IMR-90 (cell line): Measurements from ENCODE around the gene CD24. TPM values are rescaled to one million over a fixed set of nuclear protein-coding genes. Genes with fewer than 3 reads are reported as not detected.

Experiments used
- ATAC-seq: fragments of 200-7000 bp; cut with Tn5 transposase; 2 replicates; pipeline ENCODE4 v1.9.1; 2020; ENCODE audit warnings: low read depth, mild to moderate bottlenecking, moderate library complexity
- BruUV-seq: library from RNA; stranded (reverse); fragments of 400-500 nt; replicated peaks from 2 replicates; lab custom pipeline; 2021; lab: Mats Ljungman, UMichigan
- CTCF ChIA-PET: fragments of 300-600 bp; formaldehyde crosslinking; extraction: SDS; loops from one replicate; lab custom pipeline; 2021; ENCODE audit warnings: antibody characterized with exemption; lab: Yijun Ruan, JAX
- POLR2A ChIA-PET: fragments of 300-600 bp; sonication (Branson Sonifier 250); formaldehyde crosslinking; loops from one replicate; lab custom pipeline; 2022; ENCODE audit warnings: antibody characterized with exemption; ENCODE audit not compliant: unreplicated experiment; lab: Charles Lee
- DNase-seq: peaks from one replicate; pipeline ENCODE4 v3.0.0; 2013
- H2AFZ ChIP-seq: replicated peaks from 2 replicates; pipeline ENCODE3; 2013; ENCODE audit warnings: low read length, mild to moderate bottlenecking; ENCODE audit not compliant: poor library complexity
- H2AK5ac ChIP-seq: 2 replicates; pipeline ENCODE4 v1.6.1; 2013; ENCODE audit warnings: low read depth, low read length, inconsistent platforms
- H2AK9ac ChIP-seq: replicated peaks from 2 replicates; pipeline ENCODE3; 2013; ENCODE audit warnings: mild to moderate bottlenecking, low read depth, low read length, moderate library complexity; ENCODE audit not compliant: poor library complexity
- H2BK120ac ChIP-seq: 2 replicates; pipeline ENCODE4 v1.6.1; 2013; ENCODE audit warnings: low read depth, low read length, inconsistent platforms
- H2BK15ac ChIP-seq: 3 replicates; pipeline ENCODE4 v1.6.1; 2013; ENCODE audit warnings: low read depth, low read length, inconsistent platforms
- H2BK20ac ChIP-seq: 2 replicates; pipeline ENCODE4 v1.6.1; 2013; ENCODE audit warnings: low read depth, mild to moderate bottlenecking, inconsistent platforms, low read length, moderate library complexity
- H2BK5ac ChIP-seq: 2 replicates; pipeline ENCODE4 v1.6.1; 2013; ENCODE audit warnings: mild to moderate bottlenecking, low read depth, low read length, inconsistent platforms; ENCODE audit not compliant: poor library complexity, severe bottlenecking
- H3K14ac ChIP-seq: replicated peaks from 2 replicates; pipeline ENCODE4 v1.6.1; 2013; ENCODE audit warnings: low read depth, low read length, inconsistent platforms
- H3K18ac ChIP-seq: 2 replicates; pipeline ENCODE4 v1.6.1; 2013; ENCODE audit warnings: low read depth, low read length, control low read depth
- H3K23ac ChIP-seq: 2 replicates; pipeline ENCODE4 v1.6.1; 2013; ENCODE audit warnings: low read depth, low read length, inconsistent platforms
- H3K27ac ChIP-seq: 2 replicates; pipeline ENCODE4 v1.5.1; 2013; ENCODE audit warnings: mild to moderate bottlenecking, control low read depth, low read length; ENCODE audit not compliant: insufficient read depth
- H3K27me3 ChIP-seq: 2 replicates; pipeline ENCODE4 v1.6.1; 2013; ENCODE audit warnings: low read length; ENCODE audit not compliant: control insufficient read depth, insufficient read depth
- H3K36me3 ChIP-seq: 2 replicates; pipeline ENCODE4 v1.6.1; 2013; ENCODE audit warnings: low read length, mixed read lengths; ENCODE audit not compliant: control insufficient read depth, insufficient read depth
- H3K4ac ChIP-seq: 2 replicates; pipeline ENCODE4 v1.6.1; 2013; ENCODE audit warnings: low read depth, low read length, inconsistent platforms
- H3K4me1 ChIP-seq: 2 replicates; pipeline ENCODE4 v1.6.1; 2013; ENCODE audit warnings: low read length, mixed read lengths; ENCODE audit not compliant: control insufficient read depth, insufficient read depth
- H3K4me2 ChIP-seq: 2 replicates; pipeline ENCODE4 v1.6.1; 2013; ENCODE audit warnings: low read depth, mild to moderate bottlenecking, control low read depth, low read length, moderate library complexity
- H3K4me3 ChIP-seq: 2 replicates; pipeline ENCODE4 v1.5.1; 2013; ENCODE audit warnings: low read depth, mild to moderate bottlenecking, control low read depth, low read length, moderate library complexity; ENCODE audit not compliant: insufficient read depth
- H3K56ac ChIP-seq: 2 replicates; pipeline ENCODE4 v1.6.1; 2013; ENCODE audit warnings: low read length, inconsistent platforms; ENCODE audit not compliant: insufficient read depth; ENCODE audit errors: extremely low read depth
- H3K79me1 ChIP-seq, 2 experiments: 2 replicates each; pipeline ENCODE4 v1.6.1; 2013; ENCODE audit warnings: low read length in 2 of 2, inconsistent platforms in 1 of 2, low read depth in 1 of 2
- H3K9ac ChIP-seq: 2 replicates; pipeline ENCODE4 v1.6.1; 2013; ENCODE audit warnings: low read depth, low read length, control low read depth
- H3K9me1 ChIP-seq: 2 replicates; pipeline ENCODE4 v1.6.1; 2013; ENCODE audit warnings: low read length, inconsistent platforms; ENCODE audit not compliant: insufficient read depth
- H3K9me3 ChIP-seq: 2 replicates; pipeline ENCODE4 v1.6.1; 2013; ENCODE audit warnings: low read length; ENCODE audit not compliant: control insufficient read depth, insufficient read depth
- H4K20me1 ChIP-seq: 2 replicates; pipeline ENCODE4 v1.6.1; 2013; ENCODE audit warnings: low read length, inconsistent platforms; ENCODE audit not compliant: insufficient read depth
- H4K5ac ChIP-seq: 2 replicates; pipeline ENCODE4 v1.6.1; 2013; ENCODE audit warnings: mild to moderate bottlenecking, low read depth, low read length, control low read depth
- H4K8ac ChIP-seq, 2 experiments: 2 replicates each; pipeline ENCODE4 v1.6.1; 2013; ENCODE audit warnings: low read depth in 2 of 2, low read length in 2 of 2, control low read depth in 1 of 2, inconsistent platforms in 1 of 2
- H4K91ac ChIP-seq: 2 replicates; pipeline ENCODE4 v1.6.1; 2013; ENCODE audit warnings: low read depth, low read length, inconsistent platforms; ENCODE audit not compliant: insufficient read depth
- BHLHE40 ChIP-seq: fragments of 150-350 bp; IDR thresholded peaks from 2 replicates; pipeline ENCODE4 v1.6.1; 2016; ENCODE audit warnings: mild to moderate bottlenecking, low read depth, low read length
- CEBPB ChIP-seq: IDR thresholded peaks from 2 replicates; pipeline ENCODE4 v1.6.1; 2012; ENCODE audit warnings: low read depth, low read length, improper control_type of control experiment
- CHD1 ChIP-seq: IDR thresholded peaks from 2 replicates; pipeline ENCODE4 v1.6.1; 2012; ENCODE audit warnings: low read depth, low read length, improper control_type of control experiment
- CTCF ChIP-seq: conservative IDR thresholded peaks from 2 replicates; pipeline ENCODE4 v1.5.1; 2012; ENCODE audit warnings: mild to moderate bottlenecking, low read depth, low read length, improper control_type of control experiment
- ELK1 ChIP-seq: fragments of 150-350 bp; IDR thresholded peaks from 2 replicates; pipeline ENCODE4 v1.6.1; 2016; ENCODE audit warnings: low read depth, mild to moderate bottlenecking, low read length, moderate library complexity, borderline replicate concordance
- FOS ChIP-seq: fragments of 150-350 bp; IDR thresholded peaks from 2 replicates; pipeline ENCODE4 v1.6.1; 2016; ENCODE audit warnings: low read depth, low read length
- MAFK ChIP-seq: IDR thresholded peaks from 2 replicates; pipeline ENCODE4 v1.6.1; 2012; ENCODE audit warnings: low read depth, low read length, improper control_type of control experiment
- MAZ ChIP-seq: IDR thresholded peaks from 2 replicates; pipeline ENCODE4 v1.6.1; 2012; ENCODE audit warnings: low read depth, mild to moderate bottlenecking, low read length, improper control_type of control experiment, moderate library complexity, borderline replicate concordance
- MXI1 ChIP-seq: IDR thresholded peaks from 2 replicates; pipeline ENCODE4 v1.6.1; 2012; ENCODE audit warnings: low read depth, mild to moderate bottlenecking, low read length, moderate library complexity, borderline replicate concordance
- NFE2L2 ChIP-seq: fragments of 150-350 bp; IDR thresholded peaks from 2 replicates; pipeline ENCODE4 v1.6.1; 2016; ENCODE audit warnings: low read depth, mild to moderate bottlenecking, low read length
- POLR2A ChIP-seq: IDR thresholded peaks from 2 replicates; pipeline ENCODE4 v1.6.1; 2012; ENCODE audit warnings: mild to moderate bottlenecking, low read depth, low read length
- RAD21 ChIP-seq: IDR thresholded peaks from 2 replicates; pipeline ENCODE4 v1.6.1; 2012; ENCODE audit warnings: low read length, improper control_type of control experiment
- RCOR1 ChIP-seq: IDR thresholded peaks from 2 replicates; pipeline ENCODE4 v1.6.1; 2012; ENCODE audit warnings: mild to moderate bottlenecking, low read length, improper control_type of control experiment; ENCODE audit not compliant: insufficient replicate concordance
- RFX5 ChIP-seq: IDR thresholded peaks from 2 replicates; pipeline ENCODE4 v1.8.0; 2012; ENCODE audit warnings: low read depth, mild to moderate bottlenecking, low read length, moderate library complexity
- SMC3 ChIP-seq: fragments of 150-350 bp; IDR thresholded peaks from 2 replicates; pipeline ENCODE4 v1.6.1; 2016; ENCODE audit warnings: low read depth, mild to moderate bottlenecking, antibody characterized with exemption, low read length, moderate library complexity
- USF2 ChIP-seq: fragments of 150-350 bp; IDR thresholded peaks from 2 replicates; pipeline ENCODE4 v1.6.1; 2017; ENCODE audit warnings: mild to moderate bottlenecking, antibody characterized with exemption, low read length, low read depth
- WGBS, 2 experiments: methylation state at CpG; one replicate each; pipeline versions ENCODE4 v1.1.5 to v1.1.7; 2013; ENCODE audit warnings: missing lambda C conversion rate in 2 of 2; ENCODE audit not compliant: insufficient read length in 1 of 2; ENCODE audit errors: extremely low coverage in 2 of 2; 5-methylcytosine and 5-hydroxymethylcytosine counted together
- dilution Hi-C: fragments of 300-500 bp; cut with HindIII; formaldehyde crosslinking; loops from one replicate; pipeline ENCODE4 v1.14.3; 2018; ENCODE audit warnings: low sequenced_read_pairs; ENCODE audit not compliant: unreplicated experiment
- in situ Hi-C: fragments of 300-500 bp; cut with MboI; formaldehyde crosslinking; loops from 3 replicates; pipeline ENCODE4 v1.14.3; 2019; ENCODE audit warnings: low sequenced_read_pairs, inconsistent platforms, mixed read lengths
- intact Hi-C: fragments of 100-400 bp; cut with micrococcal nuclease; formaldehyde crosslinking; loops from 2 replicates; pipeline ENCODE4 v1.10.0; 2022
- polyA plus RNA-seq, 3 experiments: library from polyadenylated mRNA; depleted of rRNA; stranded (reverse); fragments of >200 nt; gene quantifications; 2 replicates each; pipeline ENCODE4 v1.2.3, GENCODE V29; 2012; ENCODE audit warnings: low replicate concordance in 1 of 3
- total RNA-seq: library from RNA; depleted of rRNA; stranded (reverse); fragments of >200 nt; gene quantifications from 2 replicates; pipeline ENCODE4 v1.2.3, GENCODE V29; 2012

CD24 gene
- total and polyA plus RNA-seq, 2 of the 4 experiments (the other 2 are of a cell fraction), result 0.07 to 0.18 TPM

GRCh38 chr6:106972500-106972899, 2.0 kb downstream of the CD24 start:
- no peak overlapping the region for H2BK15ac ChIP-seq
- dilution Hi-C loops, result loop anchor here (25.0 kb wide), 1 partner anchor 510 kb away; no protein-coding TSS in a partner anchor
- no peaks in the 10 kb centered on the region for H3K9me1 ChIP-seq
- H3K9me3 ChIP-seq, result no peaks in the 10 kb centered on the region; the same call in 1 of the 2 replicates
- no peak overlapping the region for H3K18ac ChIP-seq
- H2BK5ac ChIP-seq, result no peak overlapping the region
- peaks cover 53% of the 10 kb centered on the region for H3K27me3 ChIP-seq
- no peak overlapping the region for H3K9ac ChIP-seq
- H2BK20ac ChIP-seq, result no peak overlapping the region
- in situ Hi-C loops, result no loop called here
- H2AFZ ChIP-seq, result no peak overlapping the region
- H2AK5ac ChIP-seq, result no peak overlapping the region
- CTCF ChIA-PET, result no interaction called here
- no peak overlapping the region for H4K91ac ChIP-seq
- H3K23ac ChIP-seq, result no peak overlapping the region
- no peak overlapping the region for H4K5ac ChIP-seq
- no peak overlapping the region for H2BK120ac ChIP-seq
- H2AK9ac ChIP-seq, result no peak overlapping the region
- H3K56ac ChIP-seq, result no peak overlapping the region
- no peaks in the 10 kb centered on the region for H4K20me1 ChIP-seq
- H3K4me2 ChIP-seq, result no peak overlapping the region
- DNase-seq (no peak), ATAC-seq (no peak)
- H3K79me1 ChIP-seq, result no peaks in the 10 kb centered on the region
- no peak overlapping the region for H4K8ac ChIP-seq
- intact Hi-C loops, result no loop called here
- H3K27ac ChIP-seq, result no peak overlapping the region
- H3K4ac ChIP-seq, result no peak overlapping the region
- TF ChIP-seq RCOR1, result no peak
- TF ChIP-seq USF2, result no peak
- TF ChIP-seq SMC3, result no peak
- TF ChIP-seq RAD21, result no peak
- no peak for TF ChIP-seq FOS
- no peak for TF ChIP-seq CTCF
- TF ChIP-seq CEBPB, result no peak
- no peak for TF ChIP-seq CHD1
- TF ChIP-seq MXI1, result no peak
- no peak for TF ChIP-seq MAZ
- no peak for TF ChIP-seq ELK1
- no peak for TF ChIP-seq MAFK
- TF ChIP-seq BHLHE40, result no peak
- no peak for TF ChIP-seq POLR2A
- TF ChIP-seq RFX5, result no peak
- no peak for TF ChIP-seq NFE2L2
- H3K4me1 ChIP-seq, result no peaks in the 10 kb centered on the region
- H3K36me3 ChIP-seq, result no peaks in the 10 kb centered on the region
- no TSS peak for BruUV-seq
- no peak overlapping the region for H3K4me3 ChIP-seq
- H3K14ac ChIP-seq, result no peak overlapping the region
- POLR2A ChIA-PET, result no interaction called here
- 0% methylated on average over 3 of the region's 10 CpGs; no CpG with 5 or more reads in 1 of the 2 experiments for WGBS, 2 experiments
